Panc1 (cell line): Measurements from ENCODE around the gene INKA1.

ENCODE experiments used
- CTCF ChIP-seq: fragments of 450-650 bp; IDR thresholded peaks from 2 replicates; pipeline ENCODE4 v1.5.1; 2017; ENCODE audit warnings: mild to moderate bottlenecking
- TCF7L2 ChIP-seq: IDR thresholded peaks from 2 replicates; pipeline ENCODE4 v1.6.1; 2011; ENCODE audit warnings: mild to moderate bottlenecking, low read depth, low read length, inconsistent platforms
- TF ChIP-seq, protein P1 (sequence below), 2 experiments: IDR thresholded peaks; 2 replicates each; pipeline ENCODE4 v1.6.1; 2011 to 2012; ENCODE audit warnings: low read depth in 2 of 2, control low read depth in 1 of 2, low read length in 1 of 2, mild to moderate bottlenecking in 1 of 2, moderate library complexity in 1 of 2; ENCODE audit not compliant: insufficient read depth in 1 of 2

DNA sequence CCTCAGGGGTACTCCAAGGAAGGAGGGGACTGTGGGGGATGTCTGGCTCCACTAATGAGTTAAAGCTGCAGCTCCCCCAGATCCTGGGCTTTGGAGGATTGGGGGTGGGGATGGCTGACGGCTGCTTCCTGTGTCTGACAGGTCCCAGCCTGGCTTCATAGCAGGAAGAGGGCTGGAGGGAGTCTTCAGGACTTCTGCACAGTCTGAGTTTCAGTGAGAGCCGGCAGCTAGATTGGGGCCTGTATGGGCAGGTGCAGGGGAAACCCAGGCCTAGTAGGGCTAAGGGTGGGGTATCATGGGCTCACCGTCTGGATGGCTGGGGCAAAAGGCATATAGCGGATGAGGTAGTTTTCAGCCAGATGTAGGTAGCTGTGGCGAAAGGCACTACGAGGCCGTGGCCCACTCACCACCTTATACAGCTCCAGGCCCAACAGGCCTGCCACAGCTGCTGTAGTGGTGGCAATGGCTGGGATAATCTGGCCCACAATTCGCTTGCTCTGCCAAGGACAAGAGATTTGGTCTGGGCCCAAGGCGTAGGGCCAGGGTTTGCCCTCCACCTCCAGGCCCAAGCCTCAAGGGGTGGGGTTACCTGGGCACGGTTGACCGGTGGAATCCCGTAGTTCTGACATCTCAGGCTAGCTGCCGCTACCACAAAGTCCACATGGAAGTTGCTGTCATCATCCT lies 4.5 kb downstream of the INKA1 start:
- TF ChIP-seq, protein P1, sequence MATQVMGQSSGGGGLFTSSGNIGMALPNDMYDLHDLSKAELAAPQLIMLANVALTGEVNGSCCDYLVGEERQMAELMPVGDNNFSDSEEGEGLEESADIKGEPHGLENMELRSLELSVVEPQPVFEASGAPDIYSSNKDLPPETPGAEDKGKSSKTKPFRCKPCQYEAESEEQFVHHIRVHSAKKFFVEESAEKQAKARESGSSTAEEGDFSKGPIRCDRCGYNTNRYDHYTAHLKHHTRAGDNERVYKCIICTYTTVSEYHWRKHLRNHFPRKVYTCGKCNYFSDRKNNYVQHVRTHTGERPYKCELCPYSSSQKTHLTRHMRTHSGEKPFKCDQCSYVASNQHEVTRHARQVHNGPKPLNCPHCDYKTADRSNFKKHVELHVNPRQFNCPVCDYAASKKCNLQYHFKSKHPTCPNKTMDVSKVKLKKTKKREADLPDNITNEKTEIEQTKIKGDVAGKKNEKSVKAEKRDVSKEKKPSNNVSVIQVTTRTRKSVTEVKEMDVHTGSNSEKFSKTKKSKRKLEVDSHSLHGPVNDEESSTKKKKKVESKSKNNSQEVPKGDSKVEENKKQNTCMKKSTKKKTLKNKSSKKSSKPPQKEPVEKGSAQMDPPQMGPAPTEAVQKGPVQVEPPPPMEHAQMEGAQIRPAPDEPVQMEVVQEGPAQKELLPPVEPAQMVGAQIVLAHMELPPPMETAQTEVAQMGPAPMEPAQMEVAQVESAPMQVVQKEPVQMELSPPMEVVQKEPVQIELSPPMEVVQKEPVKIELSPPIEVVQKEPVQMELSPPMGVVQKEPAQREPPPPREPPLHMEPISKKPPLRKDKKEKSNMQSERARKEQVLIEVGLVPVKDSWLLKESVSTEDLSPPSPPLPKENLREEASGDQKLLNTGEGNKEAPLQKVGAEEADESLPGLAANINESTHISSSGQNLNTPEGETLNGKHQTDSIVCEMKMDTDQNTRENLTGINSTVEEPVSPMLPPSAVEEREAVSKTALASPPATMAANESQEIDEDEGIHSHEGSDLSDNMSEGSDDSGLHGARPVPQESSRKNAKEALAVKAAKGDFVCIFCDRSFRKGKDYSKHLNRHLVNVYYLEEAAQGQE (IDR thresholded peaks at IDR 0.05; ENCODE audit: insufficient read depth in 1 of 2, low read depth in 2 of 2, low read length in 1 of 2) = no peak
- no peak for TF ChIP-seq CTCF
- TF ChIP-seq TCF7L2 = no peak
